ENCODE data around the gene LRRC14B. TPM values are rescaled to one million over a fixed set of nuclear protein-coding genes. Genes with fewer than 3 reads are reported as not detected.

The LRRC14B gene
- total RNA-seq, 3 donors from 2014 or later: 0.33 to 0.44 TPM; not detected in 1

GRCh38 chr5:192970-193831 is 1.9 kb downstream of the LRRC14B start:
- no peak overlapping the region for H3K27ac ChIP-seq
- no peak overlapping the region for H3K4me3 ChIP-seq
- H3K36me3 ChIP-seq: no peaks in the 10 kb centered on the region
- H3K9me3 ChIP-seq: no peaks in the 10 kb centered on the region
- no peak for DNase-seq (ENCODE audit: low spot score in 2 of 2)
- no peaks in the 10 kb centered on the region for H3K4me1 ChIP-seq
- H3K27me3 ChIP-seq: no peaks in the 10 kb centered on the region
- intact Hi-C loops (cut with DNase I; ENCODE audit: low total_unique reads): no loop called here
- TF ChIP-seq POLR2AphosphoS5 (IDR thresholded peaks at IDR 0.05) (no peak), CTCF (IDR thresholded peaks at IDR 0.05) (no peak), POLR2A (IDR thresholded peaks at IDR 0.05) (no peak)

GRCh38 chr5:194102-194501 is 2.8 kb downstream of the LRRC14B start:
- Histone ChIP-seq H3K27ac (no peak overlapping the region), H3K36me3 (no peaks in the 10 kb centered on the region), H3K27me3 (no peaks in the 10 kb centered on the region), H3K9me3 (no peaks in the 10 kb centered on the region), H3K4me3 (no peak overlapping the region), H3K4me1 (no peaks in the 10 kb centered on the region)
- intact Hi-C loops (cut with DNase I; ENCODE audit: low total_unique reads): no loop called here
- TF ChIP-seq POLR2AphosphoS5 (IDR thresholded peaks at IDR 0.05) (no peak), POLR2A (IDR thresholded peaks at IDR 0.05) (no peak), CTCF (IDR thresholded peaks at IDR 0.05) (no peak)
- DNase-seq (ENCODE audit: low spot score in 2 of 2): no peak

GRCh38 chr5:194603-195209 is 3.4 kb downstream of the LRRC14B start:
- H3K27me3 ChIP-seq: no peaks in the 10 kb centered on the region
- no peaks in the 10 kb centered on the region for H3K36me3 ChIP-seq
- TF ChIP-seq POLR2AphosphoS5 (IDR thresholded peaks at IDR 0.05) (no peak), CTCF (IDR thresholded peaks at IDR 0.05) (no peak), POLR2A (IDR thresholded peaks at IDR 0.05) (no peak)
- H3K4me3 ChIP-seq: no peak overlapping the region
- H3K4me1 ChIP-seq: no peaks in the 10 kb centered on the region
- intact Hi-C loops (cut with DNase I; ENCODE audit: low total_unique reads): no loop called here
- no peak overlapping the region for H3K27ac ChIP-seq
- no peak for DNase-seq (ENCODE audit: low spot score in 2 of 2)
- H3K9me3 ChIP-seq: no peaks in the 10 kb centered on the region

- no peaks in the 10 kb centered on the region for H3K9me3 ChIP-seq
- DNase-seq (ENCODE audit: low spot score in 2 of 2): no peak
- intact Hi-C loops (cut with DNase I; ENCODE audit: low total_unique reads): no loop called here
Measured at GRCh38 chr5:195401-196160, 4.3 kb downstream of the LRRC14B start.

More at GRCh38 chr5:195401-196160, 4.3 kb downstream of the LRRC14B start:
- no peaks in the 10 kb centered on the region for H3K27me3 ChIP-seq
- H3K4me1 ChIP-seq: no peaks in the 10 kb centered on the region
- TF ChIP-seq CTCF (IDR thresholded peaks at IDR 0.05) (no peak), POLR2AphosphoS5 (IDR thresholded peaks at IDR 0.05) (no peak), POLR2A (IDR thresholded peaks at IDR 0.05) (no peak)
- H3K4me3 ChIP-seq: no peak overlapping the region
- H3K27ac ChIP-seq: no peak overlapping the region
- H3K36me3 ChIP-seq: no peaks in the 10 kb centered on the region

Measured in breast epithelium (tissue), 4 donors.